ENCODE results near the gene ALKBH6. TPM values are rescaled to one million over a fixed set of nuclear protein-coding genes. Genes with fewer than 3 reads are reported as not detected.

ALKBH6 gene
- total and polyA plus RNA-seq, 9 of the 15 experiments (the other 6 are each of a cell fraction or from before 2014, with no cell fraction given): 0.67 to 62.0 (median 34.5) TPM

- no peak for TF ChIP-seq GABPB1 (CRISPR knock-in tag; IDR thresholded peaks at IDR 0.05)
Measured at GRCh38 chr19:35988824-35989223, 25.2 kb downstream of the ALKBH6 start (continued).

DNA sequence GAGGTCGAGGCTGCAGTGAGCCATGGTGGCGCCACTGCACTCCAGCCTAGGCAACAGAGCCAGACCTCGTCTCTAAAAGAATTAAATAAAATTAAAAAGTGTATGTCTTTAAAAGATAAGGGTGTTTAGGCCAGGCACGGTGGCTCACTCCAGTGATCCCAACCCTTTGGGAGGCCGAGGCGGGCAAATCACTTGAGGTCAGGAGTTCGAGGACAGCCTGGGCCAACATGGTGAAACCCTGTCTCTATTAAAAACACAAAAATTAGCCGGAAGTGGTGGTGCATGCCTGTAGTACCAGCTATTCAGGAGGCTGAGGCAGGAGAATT is 26.5 kb downstream of the ALKBH6 start:
- Histone ChIP-seq H3K27ac (ENCODE audit: extremely low read depth, low read depth, low read length) (no peak overlapping the region), H3K4me3 (peak overlapping the region; percentile 22; the same call in 1 of the 2 replicates), H3K4me1 (replicated peaks in 1 of 2; ENCODE audit: control insufficient read depth in 2 of 2, insufficient read depth in 2 of 2, low read length in 2 of 2) (peaks cover 0 to 12% of the 10 kb centered on the region in 2 experiments; a peak in 2 of 5 replicates), H3K27me3 (ENCODE audit: control insufficient read depth in 2 of 2, insufficient read depth in 2 of 2, low read length in 2 of 2) (peaks cover 10 to 36% of the 10 kb centered on the region in 2 experiments; a peak in 4 of 5 replicates), H3K79me2 (ENCODE audit: control insufficient read depth, insufficient read depth, low read length) (no peaks in the 10 kb centered on the region), H2AFZ (ENCODE audit: low read depth, low read length) (no peak overlapping the region), H3K9me3 (replicated peaks; ENCODE audit: control insufficient read depth, insufficient read depth, low read depth, low read length) (peaks cover 3% of the 10 kb centered on the region), H4K20me1 (replicated peaks; ENCODE audit: control insufficient read depth, insufficient read depth, low read length) (no peaks in the 10 kb centered on the region), H3K9ac (ENCODE audit: insufficient read depth in 1 of 2, low read depth in 2 of 2, low read length in 2 of 2) (peak overlapping the region in 1 of 2 experiments; percentile 78; a peak in 2 of 4 replicates), H3K9me1 (ENCODE audit: control insufficient read depth, insufficient read depth, low read length) (no peaks in the 10 kb centered on the region), H3K36me3 (ENCODE audit: control insufficient read depth, insufficient read depth, low read length) (no peaks in the 10 kb centered on the region), H3K4me2 (ENCODE audit: insufficient read depth, low read length) (no peak overlapping the region)
- in situ Hi-C loops (cut with MboI): no loop called here
- intact Hi-C loops (cut with micrococcal nuclease): no loop called here
- CTCF ChIA-PET (ENCODE audit: low intra/inter-chr PET ratio): no interaction called here
- BruUV-seq (replicated peaks): no TSS peak
- DNase-seq (ENCODE audit: extremely low read depth in 1 of 4, low spot score in 3 of 4): peak in 1 of 4 experiments; percentile 19
- POLR2A ChIA-PET: no interaction called here
- FAIRE-seq: no peak
- 9% methylated on average over 8 of the region's 8 CpGs for WGBS (ENCODE audit: insufficient coverage, low coverage, missing lambda C conversion rate)
- ATAC-seq: no peak
- no peak for TF ChIP-seq SMC3 (conservative IDR thresholded peaks at IDR 0.05; ENCODE audit: insufficient read depth, low read depth, low read length)
- TF ChIP-seq, protein P1, sequence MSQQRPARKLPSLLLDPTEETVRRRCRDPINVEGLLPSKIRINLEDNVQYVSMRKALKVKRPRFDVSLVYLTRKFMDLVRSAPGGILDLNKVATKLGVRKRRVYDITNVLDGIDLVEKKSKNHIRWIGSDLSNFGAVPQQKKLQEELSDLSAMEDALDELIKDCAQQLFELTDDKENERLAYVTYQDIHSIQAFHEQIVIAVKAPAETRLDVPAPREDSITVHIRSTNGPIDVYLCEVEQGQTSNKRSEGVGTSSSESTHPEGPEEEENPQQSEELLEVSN (IDR thresholded peaks at IDR 0.05; ENCODE audit: borderline replicate concordance in 1 of 2, extremely low read depth in 1 of 2, insufficient read depth in 1 of 2, insufficient read length in 1 of 2, low read depth in 1 of 2, low read length in 1 of 2, poor library complexity in 1 of 2, severe bottlenecking in 1 of 2): no peak
- TF ChIP-seq MEF2A (IDR thresholded peaks at IDR 0.05; ENCODE audit: control insufficient read depth, low read depth, low read length): no peak
- TF ChIP-seq, protein P2, sequence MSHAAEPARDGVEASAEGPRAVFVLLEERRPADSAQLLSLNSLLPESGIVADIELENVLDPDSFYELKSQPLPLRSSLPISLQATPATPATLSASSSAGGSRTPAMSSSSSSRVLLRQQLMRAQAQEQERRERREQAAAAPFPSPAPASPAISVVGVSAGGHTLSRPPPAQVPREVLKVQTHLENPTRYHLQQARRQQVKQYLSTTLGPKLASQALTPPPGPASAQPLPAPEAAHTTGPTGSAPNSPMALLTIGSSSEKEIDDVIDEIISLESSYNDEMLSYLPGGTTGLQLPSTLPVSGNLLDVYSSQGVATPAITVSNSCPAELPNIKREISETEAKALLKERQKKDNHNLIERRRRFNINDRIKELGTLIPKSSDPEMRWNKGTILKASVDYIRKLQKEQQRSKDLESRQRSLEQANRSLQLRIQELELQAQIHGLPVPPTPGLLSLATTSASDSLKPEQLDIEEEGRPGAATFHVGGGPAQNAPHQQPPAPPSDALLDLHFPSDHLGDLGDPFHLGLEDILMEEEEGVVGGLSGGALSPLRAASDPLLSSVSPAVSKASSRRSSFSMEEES (CRISPR knock-in tag; IDR thresholded peaks at IDR 0.05): no peak
- TF ChIP-seq ASH1L (IDR thresholded peaks at IDR 0.05; ENCODE audit: borderline replicate concordance, low read depth, partially characterized antibody): no peak

Data from K562 (cell line).